HepG2 (cell line): ENCODE measurements around the gene LRP1B. TPM values are rescaled to one million over a fixed set of nuclear protein-coding genes. Genes with fewer than 3 reads are reported as not detected.

Experiments
- ATAC-seq: fragments of 200-7000 bp; cut with Tn5 transposase; 3 replicates; pipeline ENCODE4 v1.9.1; 2020; ENCODE audit warnings: mild to moderate bottlenecking, moderate library complexity
- BruUV-seq: library from RNA; stranded (reverse); fragments of 400-500 nt; replicated peaks from 2 replicates; lab custom pipeline; 2021; lab: Mats Ljungman, UMichigan
- CTCF ChIA-PET: fragments of 300-600 bp; formaldehyde crosslinking; extraction: SDS; loops from one replicate; lab custom pipeline; 2021; ENCODE audit warnings: low total read pairs, inconsistent platforms, low intra/inter-chr PET ratio; lab: Yijun Ruan, JAX
- POLR2A ChIA-PET: fragments of 350-600 bp; sonication (Branson Sonifier 250); formaldehyde crosslinking; loops from one replicate; lab custom pipeline; 2020; ENCODE audit warnings: antibody characterized with exemption, inconsistent platforms; lab: Yijun Ruan, JAX
- DNase-seq: peaks from one replicate; pipeline ENCODE4 v3.0.0-alpha.2; 2015; ENCODE audit warnings: low spot score
- FAIRE-seq: peaks from 3 replicates; lab custom pipeline; 2011; peaks lifted over from hg19 to GRCh38; lab: Jason Lieb, UNC
- H2AFZ ChIP-seq: one replicate; pipeline ENCODE4 v1.6.1; 2011; ENCODE audit warnings: low read length, inconsistent platforms
- H3K27ac ChIP-seq: fragments of 300-600 bp; 3 replicates; pipeline ENCODE4 v1.8.0; 2011; ENCODE audit warnings: mixed run types, mild to moderate bottlenecking, mixed read lengths, low read length, inconsistent platforms; ENCODE audit not compliant: insufficient read depth; ENCODE audit errors: extremely low read length
- H3K27me3 ChIP-seq, 2 experiments: fragments of 200-600 bp in 1 of 2; 2 replicates in 1 of 2; 3 replicates in 1 of 2; pipeline versions ENCODE4 v1.6.0 to v1.8.0; 2011; ENCODE audit warnings: low read length in 2 of 2, mild to moderate bottlenecking in 2 of 2, moderate library complexity in 2 of 2, inconsistent platforms in 1 of 2; ENCODE audit not compliant: insufficient read depth in 2 of 2, control insufficient read depth in 1 of 2
- H3K36me3 ChIP-seq, 2 experiments: fragments of 200-600 bp in 1 of 2; replicated peaks in 1 of 2; 2 replicates in 1 of 2; 3 replicates in 1 of 2; pipeline versions ENCODE4 v1.5.1 to v1.8.0; 2011; ENCODE audit warnings: low read length in 2 of 2, inconsistent platforms in 1 of 2; ENCODE audit not compliant: insufficient read depth in 2 of 2, control insufficient read depth in 1 of 2
- H3K4me1 ChIP-seq: 2 replicates; pipeline ENCODE4 v1.5.1; 2012; ENCODE audit warnings: low read length, inconsistent platforms; ENCODE audit not compliant: insufficient read depth
- H3K4me2 ChIP-seq: 2 replicates; pipeline ENCODE4 v1.6.0; 2011; ENCODE audit warnings: low read depth, low read length, inconsistent platforms
- H3K4me3 ChIP-seq, 3 experiments: fragments of 200-600 bp in 1 of 3; sonication (generic), shearing (Covaris generic) in 1 of 3; replicated peaks in 1 of 3; 2 replicates each; pipeline ENCODE4 v1.5.1; 2011 to 2016; ENCODE audit warnings: low read length in 3 of 3, inconsistent platforms in 2 of 3, low read depth in 2 of 3, mild to moderate bottlenecking in 2 of 3, control low read depth in 1 of 3, mixed read lengths in 1 of 3; ENCODE audit not compliant: insufficient read depth in 1 of 3
- H3K79me2 ChIP-seq: one replicate; pipeline ENCODE4 v1.6.1; 2011; ENCODE audit warnings: low read length, inconsistent platforms; ENCODE audit not compliant: insufficient read depth
- H3K9ac ChIP-seq: 2 replicates; pipeline ENCODE4 v1.6.0; 2011; ENCODE audit warnings: mild to moderate bottlenecking, low read depth, low read length, inconsistent platforms; ENCODE audit not compliant: insufficient read depth
- H3K9me3 ChIP-seq: 2 replicates; pipeline ENCODE4 v1.5.1; 2012; ENCODE audit warnings: mild to moderate bottlenecking, low read length
- H4K20me1 ChIP-seq: 2 replicates; pipeline ENCODE4 v1.6.0; 2011; ENCODE audit warnings: inconsistent platforms, mild to moderate bottlenecking, low read length, moderate library complexity; ENCODE audit not compliant: insufficient read depth
- HMGXB4 ChIP-seq, 2 experiments: sonication (generic) in 1 of 2; formaldehyde crosslinking in 1 of 2; IDR thresholded peaks; 2 replicates each; pipeline versions ENCODE4 v1.4.0 to v1.6.1; 2018 to 2020; ENCODE audit warnings: missing genetic modification reagents in 2 of 2, borderline replicate concordance in 1 of 2, low read depth in 1 of 2, mild to moderate bottlenecking in 1 of 2, missing biosample characterization in 1 of 2
- JUND ChIP-seq: sonication (generic); formaldehyde crosslinking; IDR thresholded peaks from 2 replicates; pipeline ENCODE4 v1.8.0; 2022; ENCODE audit warnings: mild to moderate bottlenecking, missing genetic modification reagents
- KDM1A ChIP-seq: IDR thresholded peaks from 2 replicates; pipeline ENCODE4 v1.6.1; 2016; ENCODE audit warnings: missing compliant biosample characterization
- KDM2A ChIP-seq: sonication (generic); formaldehyde crosslinking; IDR thresholded peaks from 2 replicates; pipeline ENCODE4 v1.4.0; 2020; ENCODE audit warnings: low read depth, missing genetic modification reagents, borderline replicate concordance
- MED13 ChIP-seq: sonication (generic); formaldehyde crosslinking; IDR thresholded peaks from 2 replicates; pipeline ENCODE4 v1.5.0; 2020; ENCODE audit warnings: missing genetic modification reagents
- MYNN ChIP-seq: sonication (generic); formaldehyde crosslinking; IDR thresholded peaks from 2 replicates; pipeline ENCODE4 v1.4.0; 2020; ENCODE audit warnings: mild to moderate bottlenecking, low read depth, missing genetic modification reagents
- NR1H2 ChIP-seq: sonication (generic); formaldehyde crosslinking; IDR thresholded peaks from 2 replicates; pipeline ENCODE4 v1.8.1; 2022; ENCODE audit warnings: low read depth, missing genetic modification reagents, borderline replicate concordance
- REXO4 ChIP-seq: sonication (generic); formaldehyde crosslinking; IDR thresholded peaks from 2 replicates; pipeline ENCODE4 v1.8.0; 2022; ENCODE audit warnings: missing genetic modification reagents, mild to moderate bottlenecking, borderline replicate concordance
- SNAPC2 ChIP-seq: sonication (generic); formaldehyde crosslinking; IDR thresholded peaks from 2 replicates; pipeline ENCODE4 v1.8.1; 2022; ENCODE audit warnings: mild to moderate bottlenecking, missing genetic modification reagents
- ZMYM2 ChIP-seq: sonication (generic); formaldehyde crosslinking; IDR thresholded peaks from 2 replicates; pipeline ENCODE4 v1.8.0; 2022; ENCODE audit warnings: mild to moderate bottlenecking, missing genetic modification reagents
- ZMYM3 ChIP-seq: sonication (generic); formaldehyde crosslinking; IDR thresholded peaks from 2 replicates; pipeline ENCODE4 v1.5.1; 2020; ENCODE audit warnings: mild to moderate bottlenecking, missing genetic modification reagents
- ZNF292 ChIP-seq: sonication (generic); formaldehyde crosslinking; IDR thresholded peaks from 2 replicates; pipeline ENCODE4 v1.8.1; 2022; ENCODE audit warnings: mild to moderate bottlenecking, low read depth, missing genetic modification reagents, borderline replicate concordance
- ZNF441 ChIP-seq: sonication (generic); formaldehyde crosslinking; IDR thresholded peaks from 2 replicates; pipeline ENCODE4 v1.7.0; 2021; ENCODE audit warnings: missing genetic modification reagents, borderline replicate concordance
- ZNF615 ChIP-seq: sonication (generic); formaldehyde crosslinking; IDR thresholded peaks from 2 replicates; pipeline ENCODE4 v1.5.0; 2020; ENCODE audit warnings: mild to moderate bottlenecking, missing genetic modification reagents, borderline replicate concordance
- ZNF704 ChIP-seq: sonication (generic); formaldehyde crosslinking; IDR thresholded peaks from 2 replicates; pipeline ENCODE4 v1.8.1; 2023; ENCODE audit warnings: mild to moderate bottlenecking, inconsistent platforms, moderate library complexity, missing genetic modification reagents, borderline replicate concordance
- ZNF713 ChIP-seq: sonication (generic); formaldehyde crosslinking; IDR thresholded peaks from 2 replicates; pipeline ENCODE4 v1.4.0; 2020; ENCODE audit warnings: mild to moderate bottlenecking, missing genetic modification reagents
- WGBS: methylation state at CpG from one replicate; pipeline ENCODE4 v1.1.6; 2017; ENCODE audit warnings: low lambda C conversion rate; 5-methylcytosine and 5-hydroxymethylcytosine counted together
- in situ Hi-C: cut with HindIII; loops from 2 replicates; pipeline ENCODE4 v1.10.0; 2017; ENCODE audit warnings: low pct_unique_long_range_greater_than_20kb; ENCODE audit not compliant: extremely low pct_ligation_motif_present
- intact Hi-C: fragments of 100-400 bp; cut with micrococcal nuclease; formaldehyde crosslinking; loops from one replicate; pipeline ENCODE4 v1.10.0; 2022; ENCODE audit not compliant: unreplicated experiment
- polyA plus RNA-seq, 8 experiments: library from polyadenylated mRNA; depleted of rRNA in 3 of 8; stranded (reverse) in 7 of 8; unstranded in 1 of 8; fragments of >200 nt; fragmentation: Illumina TruSeq in 4 of 8; extraction: Trizol in 4 of 8; gene quantifications; 2 replicates each; pipeline versions ENCODE4 v1.2.1 to v1.2.3, GENCODE V29; 2011 to 2016; ENCODE audit warnings: low read depth in 4 of 8, missing spikeins in 1 of 8, mixed read lengths in 1 of 8; ENCODE audit not compliant: insufficient read depth in 1 of 8
- total RNA-seq, 5 experiments: library from RNA; depleted of rRNA; stranded (reverse); fragments of >200 nt; fragmentation: Illumina TruSeq; extraction: Trizol; gene quantifications; 2 replicates each; pipeline ENCODE4 v1.2.3, GENCODE V29; 2016; ENCODE audit warnings: low read depth in 1 of 5
- TF ChIP-seq, protein P1 (sequence below): sonication (generic); formaldehyde crosslinking; conservative IDR thresholded peaks from 2 replicates; pipeline ENCODE4 v1.5.0; 2020; ENCODE audit warnings: missing genetic modification reagents

The LRP1B gene
- total and polyA plus RNA-seq, 2 of the 13 experiments (the other 11 are each of a cell fraction or from before 2014, with no cell fraction given), result 0.04 TPM; not detected in 1

DNA sequence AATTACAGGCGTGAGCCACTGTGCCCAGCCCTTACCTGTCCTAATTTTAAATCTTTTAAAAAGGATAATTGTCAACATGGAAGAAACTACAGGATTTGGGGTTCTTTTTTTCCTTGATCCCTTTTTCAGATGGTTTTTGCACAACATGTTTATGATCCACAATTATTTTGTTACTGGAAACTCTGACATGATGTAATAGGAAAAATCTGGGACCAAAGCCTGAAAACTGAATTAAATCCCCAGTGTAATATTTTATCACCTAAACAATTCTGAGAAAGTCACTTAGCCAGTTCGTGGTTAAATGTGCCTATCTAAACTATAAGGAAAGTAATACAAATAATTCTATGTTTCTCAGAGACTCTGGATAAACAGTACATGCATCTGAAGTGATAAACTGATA lies 1649.7 kb downstream of the LRP1B start (continued):
- TF ChIP-seq MED13 (CRISPR knock-in tag) (no peak), HMGXB4 (CRISPR knock-in tag; IDR thresholded peaks at IDR 0.05; ENCODE audit: borderline replicate concordance in 1 of 2, low read depth in 1 of 2) (no peak), KDM1A (CRISPR knock-in tag) (no peak)

- FAIRE-seq (no peak), ATAC-seq (no peak), DNase-seq (no peak)
- Histone ChIP-seq H3K27me3 (no peaks in the 10 kb centered on the region), H3K4me2 (no peak overlapping the region), H3K27ac (no peak overlapping the region), H4K20me1 (no peaks in the 10 kb centered on the region), H2AFZ (no peak overlapping the region), H3K36me3 (no peaks in the 10 kb centered on the region), H3K9me3 (no peaks in the 10 kb centered on the region), H3K4me3 (no peak overlapping the region), H3K4me1 (no peaks in the 10 kb centered on the region), H3K79me2 (no peaks in the 10 kb centered on the region), H3K9ac (no peak overlapping the region)
- ChIA-PET POLR2A (no interaction called here), CTCF (no interaction called here)
- TF ChIP-seq ZNF713 (CRISPR knock-in tag), result no peak
- no peak for TF ChIP-seq ZNF441 (CRISPR knock-in tag)
- TF ChIP-seq MYNN (CRISPR knock-in tag), result no peak
- no peak for TF ChIP-seq KDM2A (CRISPR knock-in tag)
- TF ChIP-seq ZNF292, result no peak
- TF ChIP-seq, protein P1, sequence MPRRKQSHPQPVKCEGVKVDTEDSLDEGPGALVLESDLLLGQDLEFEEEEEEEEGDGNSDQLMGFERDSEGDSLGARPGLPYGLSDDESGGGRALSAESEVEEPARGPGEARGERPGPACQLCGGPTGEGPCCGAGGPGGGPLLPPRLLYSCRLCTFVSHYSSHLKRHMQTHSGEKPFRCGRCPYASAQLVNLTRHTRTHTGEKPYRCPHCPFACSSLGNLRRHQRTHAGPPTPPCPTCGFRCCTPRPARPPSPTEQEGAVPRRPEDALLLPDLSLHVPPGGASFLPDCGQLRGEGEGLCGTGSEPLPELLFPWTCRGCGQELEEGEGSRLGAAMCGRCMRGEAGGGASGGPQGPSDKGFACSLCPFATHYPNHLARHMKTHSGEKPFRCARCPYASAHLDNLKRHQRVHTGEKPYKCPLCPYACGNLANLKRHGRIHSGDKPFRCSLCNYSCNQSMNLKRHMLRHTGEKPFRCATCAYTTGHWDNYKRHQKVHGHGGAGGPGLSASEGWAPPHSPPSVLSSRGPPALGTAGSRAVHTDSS (CRISPR knock-in tag), result no peak
- TF ChIP-seq SNAPC2 (CRISPR knock-in tag), result no peak
- TF ChIP-seq ZMYM3 (CRISPR knock-in tag), result no peak
- TF ChIP-seq MED13 (CRISPR knock-in tag), result no peak
- no peak for TF ChIP-seq JUND
- TF ChIP-seq ZMYM2 (CRISPR knock-in tag), result no peak
- no peak for TF ChIP-seq ZNF615 (CRISPR knock-in tag)
- TF ChIP-seq ZNF704, result no peak
- no peak for TF ChIP-seq NR1H2 (CRISPR knock-in tag)
- TF ChIP-seq REXO4 (CRISPR knock-in tag), result no peak
- WGBS, result 12% methylated on average over 1 of the region's 1 CpG
- intact Hi-C loops, result no loop called here
- BruUV-seq, result no TSS peak
- in situ Hi-C loops, result no loop called here
Measured at GRCh38 chr2:140473851-140474250, 1657.0 kb downstream of the LRP1B start.
